VCaP (cell line): Measurements from ENCODE around the gene AASDHPPT.

Experiments
- H3K27ac ChIP-seq: fragments of 450-650 bp; 2 replicates; pipeline ENCODE4 v1.5.1; 2017
- CTCF ChIP-seq: fragments of 450-650 bp; conservative IDR thresholded peaks from 2 replicates; pipeline ENCODE4 v1.5.1; 2017; ENCODE audit warnings: mild to moderate bottlenecking, moderate library complexity

AASDHPPT gene

GRCh38 chr11:106087815-106088435 is 10.5 kb downstream of the AASDHPPT start:
- no peak overlapping the region for H3K27ac ChIP-seq
- peak; percentile 99 for TF ChIP-seq CTCF

- H3K27ac ChIP-seq = no peak overlapping the region
- no peak for TF ChIP-seq CTCF
Measured at GRCh38 chr11:106088896-106089295, 11.4 kb downstream of the AASDHPPT start.

- TF ChIP-seq CTCF = no peak
- H3K27ac ChIP-seq = no peak overlapping the region
Measured at GRCh38 chr11:106091480-106092123, 14.1 kb downstream of the AASDHPPT start.

GRCh38 chr11:106092446-106092845 is 15.0 kb downstream of the AASDHPPT start:
- H3K27ac ChIP-seq = no peak overlapping the region
- TF ChIP-seq CTCF = no peak

GRCh38 chr11:106098893-106099553 is 21.6 kb downstream of the AASDHPPT start:
- TF ChIP-seq CTCF = no peak
- no peak overlapping the region for H3K27ac ChIP-seq

- TF ChIP-seq CTCF = no peak
- H3K27ac ChIP-seq = no peak overlapping the region
Measured at GRCh38 chr11:106101370-106101769, 23.9 kb downstream of the AASDHPPT start.

GRCh38 chr11:106101819-106102218 is 24.4 kb downstream of the AASDHPPT start:
- no peak overlapping the region for H3K27ac ChIP-seq
- no peak for TF ChIP-seq CTCF
